HEK293 (cell line): ENCODE measurements around the gene ACTG1.

Source experiments
- CTCF ChIA-PET: fragments of 350-600 bp; formaldehyde crosslinking; extraction: SDS; loops from one replicate; lab custom pipeline; 2021; ENCODE audit warnings: antibody characterized with exemption; lab: Yijun Ruan, JAX
- POLR2A ChIA-PET: fragments of 300-600 bp; formaldehyde crosslinking; extraction: SDS; loops from one replicate; lab custom pipeline; 2020; ENCODE audit warnings: antibody characterized with exemption, inconsistent platforms; lab: Yijun Ruan, JAX
- H3K27ac ChIP-seq: fragments of 200-500 bp; sonication (Bioruptor generic); 2 replicates; pipeline ENCODE4 v1.5.1; 2014; ENCODE audit warnings: low read depth, low read length, control low read depth, inconsistent platforms; ENCODE audit errors: extremely low read depth
- H3K36me3 ChIP-seq, 2 experiments: fragments of 200-500 bp in 1 of 2; sonication (Bioruptor generic) in 1 of 2; 1 replicate in 1 of 2; 2 replicates in 1 of 2; pipeline ENCODE4 v1.5.1; 2014 to 2017; ENCODE audit warnings: inconsistent platforms in 2 of 2, low read length in 2 of 2; ENCODE audit not compliant: control insufficient read depth in 2 of 2, insufficient read depth in 1 of 2
- H3K4me1 ChIP-seq: fragments of 200-500 bp; sonication (Bioruptor generic); 2 replicates; pipeline ENCODE4 v1.5.1; 2014; ENCODE audit warnings: mild to moderate bottlenecking, low read length, inconsistent platforms; ENCODE audit not compliant: control insufficient read depth, insufficient read depth
- H3K4me3 ChIP-seq: 2 replicates; pipeline ENCODE4 v1.5.1; 2011; ENCODE audit warnings: low read depth, mild to moderate bottlenecking, control low read depth, low read length, moderate library complexity
- H3K9me3 ChIP-seq: fragments of 200-500 bp; sonication (Bioruptor generic); 2 replicates; pipeline ENCODE4 v1.5.1; 2014; ENCODE audit warnings: low read depth, low read length, inconsistent platforms; ENCODE audit not compliant: control insufficient read depth, insufficient read depth
- BCL11A ChIP-seq: fragments of 450-650 bp; formaldehyde crosslinking; IDR thresholded peaks from 2 replicates; pipeline ENCODE4 v1.5.1; 2016; ENCODE audit warnings: low read depth, missing biosample characterization, missing genetic modification characterization
- CTCF ChIP-seq: fragments of 450-650 bp; formaldehyde crosslinking; IDR thresholded peaks from 2 replicates; pipeline ENCODE4 v1.5.1; 2016; ENCODE audit warnings: missing biosample characterization, missing genetic modification characterization
- IKZF3 ChIP-seq: fragments of 450-650 bp; IDR thresholded peaks from 2 replicates; pipeline ENCODE4 v1.5.0; 2018; ENCODE audit warnings: missing biosample characterization, mild to moderate bottlenecking, missing genetic modification characterization, moderate library complexity
- KLF7 ChIP-seq: fragments of 450-650 bp; formaldehyde crosslinking; IDR thresholded peaks from 2 replicates; pipeline ENCODE4 v1.5.1; 2016; ENCODE audit warnings: missing biosample characterization, missing genetic modification characterization, borderline replicate concordance
- KLF8 ChIP-seq: fragments of 450-650 bp; formaldehyde crosslinking; IDR thresholded peaks from 2 replicates; pipeline ENCODE4 v1.5.1; 2016; ENCODE audit warnings: missing biosample characterization, missing genetic modification characterization
- KLF9 ChIP-seq: fragments of 450-650 bp; formaldehyde crosslinking; IDR thresholded peaks from 2 replicates; pipeline ENCODE4 v1.5.1; 2016; ENCODE audit warnings: missing biosample characterization, missing genetic modification characterization, low read depth
- SCRT2 ChIP-seq: fragments of 450-650 bp; formaldehyde crosslinking; IDR thresholded peaks from 2 replicates; pipeline ENCODE4 v1.5.1; 2016; ENCODE audit warnings: missing biosample characterization, missing genetic modification characterization
- TRIM28 ChIP-seq: IDR thresholded peaks from 2 replicates; pipeline ENCODE4 v1.6.1; 2011; ENCODE audit warnings: low read length, control low read depth, borderline replicate concordance
- ZBTB11 ChIP-seq: fragments of 450-650 bp; formaldehyde crosslinking; conservative IDR thresholded peaks from 2 replicates; pipeline ENCODE4 v1.5.1; 2016; ENCODE audit warnings: low read depth, missing biosample characterization, missing genetic modification characterization
- ZBTB8A ChIP-seq: fragments of 450-650 bp; formaldehyde crosslinking; IDR thresholded peaks from 2 replicates; pipeline ENCODE4 v1.5.1; 2016; ENCODE audit warnings: missing biosample characterization, missing genetic modification characterization
- ZFP37 ChIP-seq: fragments of 450-650 bp; formaldehyde crosslinking; IDR thresholded peaks from 2 replicates; pipeline ENCODE4 v1.5.1; 2016; ENCODE audit warnings: missing biosample characterization, missing genetic modification characterization
- ZNF121 ChIP-seq: fragments of 450-650 bp; formaldehyde crosslinking; IDR thresholded peaks from 2 replicates; pipeline ENCODE4 v1.5.1; 2016; ENCODE audit warnings: missing biosample characterization, missing genetic modification characterization
- ZNF16 ChIP-seq: fragments of 450-650 bp; formaldehyde crosslinking; IDR thresholded peaks from 2 replicates; pipeline ENCODE4 v1.5.1; 2016; ENCODE audit warnings: low read depth, missing biosample characterization, missing genetic modification characterization
- ZNF169 ChIP-seq: fragments of 450-650 bp; formaldehyde crosslinking; IDR thresholded peaks from 2 replicates; pipeline ENCODE4 v1.5.1; 2016; ENCODE audit warnings: missing biosample characterization, missing genetic modification characterization
- ZNF311 ChIP-seq: fragments of 450-650 bp; formaldehyde crosslinking; IDR thresholded peaks from 2 replicates; pipeline ENCODE4 v1.5.1; 2017; ENCODE audit warnings: missing biosample characterization, missing genetic modification characterization, borderline replicate concordance
- ZNF404 ChIP-seq: fragments of 450-650 bp; formaldehyde crosslinking; IDR thresholded peaks from 2 replicates; pipeline ENCODE4 v1.5.1; 2017; ENCODE audit warnings: missing biosample characterization, missing genetic modification characterization
- ZNF426 ChIP-seq: fragments of 450-650 bp; formaldehyde crosslinking; IDR thresholded peaks from 2 replicates; pipeline ENCODE4 v1.5.1; 2017; ENCODE audit warnings: missing biosample characterization, missing genetic modification characterization, mild to moderate bottlenecking, inconsistent platforms, moderate library complexity
- ZNF433 ChIP-seq: fragments of 450-650 bp; formaldehyde crosslinking; IDR thresholded peaks from 2 replicates; pipeline ENCODE4 v1.5.1; 2016; ENCODE audit warnings: missing biosample characterization, missing genetic modification characterization, low read depth
- ZNF768 ChIP-seq: fragments of 450-650 bp; formaldehyde crosslinking; IDR thresholded peaks from 2 replicates; pipeline ENCODE4 v1.5.1; 2018; ENCODE audit warnings: missing biosample characterization, mild to moderate bottlenecking, missing genetic modification characterization
- ZNF837 ChIP-seq: fragments of 450-650 bp; formaldehyde crosslinking; IDR thresholded peaks from 2 replicates; pipeline ENCODE4 v1.5.1; 2016; ENCODE audit warnings: missing biosample characterization, missing genetic modification characterization
- TF ChIP-seq, protein P1 (sequence below): fragments of 450-650 bp; formaldehyde crosslinking; IDR thresholded peaks from 2 replicates; pipeline ENCODE4 v1.5.1; 2017; ENCODE audit warnings: missing biosample characterization, missing genetic modification characterization
- TF ChIP-seq, protein P2 (sequence below): fragments of 450-650 bp; formaldehyde crosslinking; IDR thresholded peaks from 2 replicates; pipeline ENCODE4 v1.5.1; 2016; ENCODE audit warnings: missing biosample characterization, missing genetic modification characterization
- TF ChIP-seq, protein P3 (sequence below): fragments of 450-650 bp; formaldehyde crosslinking; IDR thresholded peaks from 2 replicates; pipeline ENCODE4; 2016; ENCODE audit warnings: missing biosample characterization, missing genetic modification characterization

ACTG1 gene

GRCh38 chr17:81553616-81554181 lies 41.1 kb upstream of the ACTG1 start (continued):
- TF ChIP-seq ZBTB11 (tag by site-specific recombination) = peak; percentile 59
- TF ChIP-seq, protein P1, sequence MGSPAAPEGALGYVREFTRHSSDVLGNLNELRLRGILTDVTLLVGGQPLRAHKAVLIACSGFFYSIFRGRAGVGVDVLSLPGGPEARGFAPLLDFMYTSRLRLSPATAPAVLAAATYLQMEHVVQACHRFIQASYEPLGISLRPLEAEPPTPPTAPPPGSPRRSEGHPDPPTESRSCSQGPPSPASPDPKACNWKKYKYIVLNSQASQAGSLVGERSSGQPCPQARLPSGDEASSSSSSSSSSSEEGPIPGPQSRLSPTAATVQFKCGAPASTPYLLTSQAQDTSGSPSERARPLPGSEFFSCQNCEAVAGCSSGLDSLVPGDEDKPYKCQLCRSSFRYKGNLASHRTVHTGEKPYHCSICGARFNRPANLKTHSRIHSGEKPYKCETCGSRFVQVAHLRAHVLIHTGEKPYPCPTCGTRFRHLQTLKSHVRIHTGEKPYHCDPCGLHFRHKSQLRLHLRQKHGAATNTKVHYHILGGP (tag by site-specific recombination) = no peak
- TF ChIP-seq, protein P2, sequence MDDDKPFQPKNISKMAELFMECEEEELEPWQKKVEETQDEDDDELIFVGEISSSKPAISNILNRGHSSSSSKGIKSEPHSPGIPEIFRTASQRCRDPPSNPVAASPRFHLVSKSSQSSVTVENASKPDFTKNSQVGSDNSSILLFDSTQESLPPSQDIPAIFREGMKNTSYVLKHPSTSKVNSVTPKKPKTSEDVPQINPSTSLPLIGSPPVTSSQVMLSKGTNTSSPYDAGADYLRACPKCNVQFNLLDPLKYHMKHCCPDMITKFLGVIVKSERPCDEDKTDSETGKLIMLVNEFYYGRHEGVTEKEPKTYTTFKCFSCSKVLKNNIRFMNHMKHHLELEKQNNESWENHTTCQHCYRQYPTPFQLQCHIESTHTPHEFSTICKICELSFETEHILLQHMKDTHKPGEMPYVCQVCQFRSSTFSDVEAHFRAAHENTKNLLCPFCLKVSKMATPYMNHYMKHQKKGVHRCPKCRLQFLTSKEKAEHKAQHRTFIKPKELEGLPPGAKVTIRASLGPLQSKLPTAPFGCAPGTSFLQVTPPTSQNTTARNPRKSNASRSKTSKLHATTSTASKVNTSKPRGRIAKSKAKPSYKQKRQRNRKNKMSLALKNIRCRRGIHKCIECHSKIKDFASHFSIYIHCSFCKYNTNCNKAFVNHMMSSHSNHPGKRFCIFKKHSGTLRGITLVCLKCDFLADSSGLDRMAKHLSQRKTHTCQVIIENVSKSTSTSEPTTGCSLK = no peak
- TF ChIP-seq, protein P3, sequence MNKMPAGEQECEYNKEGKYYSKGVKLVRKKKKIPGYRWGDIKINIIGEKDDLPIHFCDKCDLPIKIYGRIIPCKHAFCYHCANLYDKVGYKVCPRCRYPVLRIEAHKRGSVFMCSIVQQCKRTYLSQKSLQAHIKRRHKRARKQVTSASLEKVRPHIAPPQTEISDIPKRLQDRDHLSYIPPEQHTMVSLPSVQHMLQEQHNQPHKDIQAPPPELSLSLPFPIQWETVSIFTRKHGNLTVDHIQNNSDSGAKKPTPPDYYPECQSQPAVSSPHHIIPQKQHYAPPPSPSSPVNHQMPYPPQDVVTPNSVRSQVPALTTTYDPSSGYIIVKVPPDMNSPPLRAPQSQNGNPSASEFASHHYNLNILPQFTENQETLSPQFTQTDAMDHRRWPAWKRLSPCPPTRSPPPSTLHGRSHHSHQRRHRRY (tag by site-specific recombination) = no peak
- TF ChIP-seq ZNF311 = no peak
- peak; percentile 75; the same call in 1 of the 2 replicates for TF ChIP-seq ZFP37 (tag by site-specific recombination)
- TF ChIP-seq BCL11A (tag by site-specific recombination) = no peak
- TF ChIP-seq ZNF16 (tag by site-specific recombination) = no peak
- no peak for TF ChIP-seq ZNF404 (tag by site-specific recombination)
- TF ChIP-seq SCRT2 = no peak; the same call in 1 of the 2 replicates

- ChIA-PET CTCF (interaction anchor here (0.6 to 3.9 kb wide), 8 partner anchors 11 to 300 kb away, joined by 3 to 23 read pairs (median 3); no protein-coding TSS in a partner anchor), POLR2A (interaction anchor here (0.5 to 3.4 kb wide), 17 partner anchors 10 to 564 kb away, joined by 3 to 48 read pairs (median 5); partner anchors contain the start of genes ACTG1, ARL16, CCDC137 and HGS)
- peaks cover 4 to 47% of the 10 kb centered on the region in 2 experiments; a peak in 2 of 3 replicates for H3K36me3 ChIP-seq
- H3K27ac ChIP-seq = peak overlapping the region; percentile 74
- H3K4me1 ChIP-seq = peaks cover 12% of the 10 kb centered on the region
- no peaks in the 10 kb centered on the region for H3K9me3 ChIP-seq
- H3K4me3 ChIP-seq = peak overlapping the region; percentile 86
- TF ChIP-seq ZBTB8A = peak; percentile 51; the same call in 1 of the 2 replicates
- no peak for TF ChIP-seq KLF7 (tag by site-specific recombination)
- TF ChIP-seq KLF8 = no peak
- TF ChIP-seq KLF9 (tag by site-specific recombination) = peak; percentile 83
- TF ChIP-seq TRIM28 = no peak
- TF ChIP-seq ZNF426 (tag by site-specific recombination) = no peak
- no peak for TF ChIP-seq ZNF768 (tag by site-specific recombination)
- peak; percentile 46; the same call in 1 of the 2 replicates for TF ChIP-seq CTCF (tag by site-specific recombination)
- no peak for TF ChIP-seq ZNF121
- TF ChIP-seq ZNF433 (tag by site-specific recombination) = no peak
- 0 out of 2 replicates have a peak, but pooled peaks have one; percentile 7 for TF ChIP-seq IKZF3 (tag by site-specific recombination)
- no peak for TF ChIP-seq ZNF837
- no peak for TF ChIP-seq ZNF169 (tag by site-specific recombination)
Observed at GRCh38 chr17:81553018-81553615, 40.5 kb upstream of the ACTG1 start.
